H1 (cell line): ENCODE measurements around the gene FAM169A. TPM values are rescaled to one million over a fixed set of nuclear protein-coding genes. Genes with fewer than 3 reads are reported as not detected.

Source experiments
- CTCF ChIA-PET: fragments of 300-600 bp; sonication (Branson Sonifier 250); formaldehyde crosslinking; loops from one replicate; lab custom pipeline; 2021; ENCODE audit not compliant: partially characterized antibody; lab: Charles Lee
- POLR2A ChIA-PET: fragments of 300-600 bp; sonication (Branson Sonifier 250); formaldehyde crosslinking; loops from one replicate; lab custom pipeline; 2021; ENCODE audit warnings: inconsistent platforms; ENCODE audit not compliant: partially characterized antibody; lab: Charles Lee
- DNase-seq, 2 experiments: peaks; one replicate each; pipeline versions ENCODE4 v3.0.0 to v3.0.0-alpha.2; 2010 to 2022; ENCODE audit warnings: low spot score in 2 of 2, low read depth in 1 of 2, mixed read lengths in 1 of 2
- FAIRE-seq: peaks from 2 replicates; lab custom pipeline; 2011; peaks lifted over from hg19 to GRCh38; lab: Jason Lieb, UNC
- H2AFZ ChIP-seq: 2 replicates; pipeline ENCODE4 v1.8.1; 2012; ENCODE audit warnings: low read length, inconsistent platforms
- H2AK5ac ChIP-seq: 2 replicates; pipeline ENCODE4 v1.6.1; 2013; ENCODE audit warnings: low read depth, low read length
- H2BK120ac ChIP-seq: replicated peaks from 2 replicates; pipeline ENCODE3; 2013; ENCODE audit warnings: low read depth, low read length, inconsistent platforms
- H2BK12ac ChIP-seq: 2 replicates; pipeline ENCODE4 v1.6.1; 2013; ENCODE audit warnings: low read depth, low read length
- H2BK15ac ChIP-seq: 2 replicates; pipeline ENCODE4 v1.6.1; 2013; ENCODE audit warnings: low read length
- H2BK20ac ChIP-seq: 2 replicates; pipeline ENCODE4 v1.6.1; 2013; ENCODE audit warnings: low read length
- H2BK5ac ChIP-seq: 2 replicates; pipeline ENCODE4 v1.6.1; 2013; ENCODE audit warnings: low read depth, low read length
- H3K14ac ChIP-seq: 2 replicates; pipeline ENCODE4 v1.6.1; 2013; ENCODE audit warnings: inconsistent platforms; ENCODE audit not compliant: insufficient read length
- H3K18ac ChIP-seq: 2 replicates; pipeline ENCODE4 v1.6.1; 2013; ENCODE audit warnings: low read length; ENCODE audit errors: extremely low read depth
- H3K23ac ChIP-seq: 2 replicates; pipeline ENCODE4 v1.6.1; 2013; ENCODE audit warnings: inconsistent platforms; ENCODE audit not compliant: insufficient read length
- H3K23me2 ChIP-seq: 2 replicates; pipeline ENCODE4 v1.6.1; 2013; ENCODE audit warnings: low read depth, low read length
- H3K27ac ChIP-seq: 2 replicates; pipeline ENCODE4 v1.6.1; 2011; ENCODE audit warnings: low read depth, low read length, inconsistent platforms
- H3K27me3 ChIP-seq, 4 experiments: replicated peaks in 1 of 4; 1 replicate in 1 of 4; 2 replicates in 3 of 4; pipeline versions ENCODE4 v1.6.1 to v1.8.1; 2011 to 2013; ENCODE audit warnings: low read length in 3 of 4, mild to moderate bottlenecking in 3 of 4, inconsistent platforms in 2 of 4, mixed read lengths in 2 of 4, moderate library complexity in 1 of 4; ENCODE audit not compliant: control insufficient read depth in 3 of 4, insufficient read depth in 3 of 4; ENCODE audit errors: extremely low read depth in 1 of 4
- H3K36me3 ChIP-seq, 4 experiments: 2 replicates each; pipeline versions ENCODE4 v1.6.1 to v1.8.1; 2011 to 2013; ENCODE audit warnings: mild to moderate bottlenecking in 4 of 4, low read length in 3 of 4, moderate library complexity in 2 of 4, control low read depth in 1 of 4, inconsistent platforms in 1 of 4; ENCODE audit not compliant: insufficient read depth in 4 of 4, control insufficient read depth in 2 of 4
- H3K4ac ChIP-seq: replicated peaks from 2 replicates; pipeline ENCODE3; 2013; ENCODE audit warnings: low read length, low read depth, mixed read lengths, inconsistent platforms; ENCODE audit not compliant: insufficient read length
- H3K4me1 ChIP-seq, 4 experiments: replicated peaks in 1 of 4; 1 replicate in 1 of 4; 2 replicates in 3 of 4; pipeline versions ENCODE4 v1.6.1 to v1.8.1; 2011 to 2013; ENCODE audit warnings: low read length in 3 of 4, inconsistent platforms in 2 of 4, mixed read lengths in 1 of 4; ENCODE audit not compliant: insufficient read depth in 4 of 4, control insufficient read depth in 3 of 4
- H3K4me2 ChIP-seq, 2 experiments: 2 replicates each; pipeline versions ENCODE4 v1.6.1 to v1.8.1; 2011 to 2013; ENCODE audit warnings: low read depth in 2 of 2, low read length in 2 of 2, control low read depth in 1 of 2, inconsistent platforms in 1 of 2, mild to moderate bottlenecking in 1 of 2; ENCODE audit not compliant: insufficient read depth in 1 of 2
- H3K4me3 ChIP-seq, 4 experiments: fragments of 200-600, 300-600 bp in 1 of 4; sonication (generic), shearing (Covaris generic), sonication (Bioruptor Twin) in 1 of 4; 2 replicates each; pipeline versions ENCODE4 v1.5.1 to v1.8.1; 2011 to 2016; ENCODE audit warnings: low read length in 4 of 4, low read depth in 3 of 4, control low read depth in 2 of 4, inconsistent platforms in 2 of 4, mild to moderate bottlenecking in 2 of 4, mixed read lengths in 1 of 4, moderate library complexity in 1 of 4; ENCODE audit not compliant: insufficient read depth in 2 of 4; ENCODE audit errors: extremely low read depth in 1 of 4
- H3K56ac ChIP-seq: replicated peaks from 2 replicates; pipeline ENCODE3; 2013; ENCODE audit warnings: low read depth, mild to moderate bottlenecking, mixed read lengths, low read length, inconsistent platforms; ENCODE audit not compliant: insufficient read length
- H3K79me1 ChIP-seq: 2 replicates; pipeline ENCODE4 v1.6.1; 2013; ENCODE audit warnings: low read depth, low read length, control low read depth
- H3K79me2 ChIP-seq, 2 experiments: 2 replicates each; pipeline versions ENCODE4 v1.6.1 to v1.8.1; 2012 to 2013; ENCODE audit warnings: low read length in 2 of 2, mild to moderate bottlenecking in 2 of 2, inconsistent platforms in 1 of 2; ENCODE audit not compliant: insufficient read depth in 2 of 2, control insufficient read depth in 1 of 2
- H3K9ac ChIP-seq, 4 experiments: replicated peaks in 1 of 4; 1 replicate in 1 of 4; 2 replicates in 3 of 4; pipeline versions ENCODE4 v1.6.1 to v1.8.1; 2011 to 2013; ENCODE audit warnings: low read depth in 3 of 4, low read length in 3 of 4, control low read depth in 2 of 4, mild to moderate bottlenecking in 2 of 4, moderate library complexity in 2 of 4, inconsistent platforms in 1 of 4; ENCODE audit errors: extremely low read depth in 1 of 4
- H3K9me3 ChIP-seq, 2 experiments: 2 replicates each; pipeline versions ENCODE4 v1.6.1 to v1.8.1; 2012 to 2013; ENCODE audit warnings: mild to moderate bottlenecking in 2 of 2, moderate library complexity in 2 of 2, control low read depth in 1 of 2, inconsistent platforms in 1 of 2, low read depth in 1 of 2, low read length in 1 of 2, mixed read lengths in 1 of 2; ENCODE audit not compliant: insufficient read depth in 2 of 2
- H4K20me1 ChIP-seq, 2 experiments: replicated peaks in 1 of 2; 2 replicates each; pipeline versions ENCODE3 to v1.8.1; 2011 to 2013; ENCODE audit warnings: inconsistent platforms in 2 of 2, low read length in 2 of 2, mild to moderate bottlenecking in 1 of 2; ENCODE audit not compliant: insufficient read depth in 2 of 2, control insufficient read depth in 1 of 2
- H4K5ac ChIP-seq: 2 replicates; pipeline ENCODE4 v1.6.1; 2013; ENCODE audit warnings: low read length, low read depth, mixed read lengths, inconsistent platforms; ENCODE audit not compliant: insufficient read length
- H4K8ac ChIP-seq: 2 replicates; pipeline ENCODE4 v1.8.0; 2013; ENCODE audit warnings: mild to moderate bottlenecking, moderate library complexity, low read length, inconsistent platforms; ENCODE audit not compliant: insufficient read depth; ENCODE audit errors: extremely low read depth
- H4K91ac ChIP-seq: replicated peaks from 2 replicates; pipeline ENCODE3; 2013; ENCODE audit warnings: low read length, mixed read lengths, inconsistent platforms; ENCODE audit not compliant: insufficient read length
- CREB1 ChIP-seq: IDR thresholded peaks from 2 replicates; pipeline ENCODE4 v1.6.1; 2012; ENCODE audit warnings: inconsistent platforms
- E2F6 ChIP-seq: IDR thresholded peaks from 2 replicates; pipeline ENCODE4 v1.6.1; 2012; ENCODE audit warnings: inconsistent platforms
- FOSL1 ChIP-seq: IDR thresholded peaks from 2 replicates; pipeline ENCODE4 v1.6.1; 2011; ENCODE audit warnings: mild to moderate bottlenecking, low read depth, low read length, moderate library complexity; ENCODE audit not compliant: insufficient read depth
- GABPA ChIP-seq: IDR thresholded peaks from 2 replicates; pipeline ENCODE4 v1.6.1; 2011; ENCODE audit warnings: mild to moderate bottlenecking, low read length, moderate library complexity, borderline replicate concordance; ENCODE audit not compliant: insufficient read depth
- NANOG ChIP-seq: IDR thresholded peaks from 2 replicates; pipeline ENCODE4 v1.6.1; 2011; ENCODE audit warnings: low read length, low read depth, mild to moderate bottlenecking, inconsistent platforms; ENCODE audit not compliant: insufficient read depth, poor library complexity, severe bottlenecking
- POLR2AphosphoS5 ChIP-seq: IDR thresholded peaks from 2 replicates; pipeline ENCODE4 v1.6.1; 2011; ENCODE audit warnings: low read depth, low read length
- SAP30 ChIP-seq: fragments of 300-600 bp; sonication (generic); IDR thresholded peaks from 2 replicates; pipeline ENCODE4 v1.7.1; 2012; ENCODE audit warnings: low read length, moderate library complexity, mild to moderate bottlenecking, inconsistent platforms; ENCODE audit not compliant: insufficient read depth, insufficient replicate concordance
- SIX5 ChIP-seq: IDR thresholded peaks from 2 replicates; pipeline ENCODE4 v1.6.1; 2011; ENCODE audit warnings: mild to moderate bottlenecking, low read depth, low read length
- SP2 ChIP-seq: IDR thresholded peaks from 2 replicates; pipeline ENCODE4 v1.6.1; 2012; ENCODE audit warnings: mild to moderate bottlenecking, low read length, inconsistent platforms
- TAF7 ChIP-seq: optimal IDR thresholded peaks from 2 replicates; pipeline ENCODE3; 2011; ENCODE audit warnings: low read depth, mild to moderate bottlenecking, inconsistent platforms, low read length, moderate library complexity, borderline replicate concordance
- TBP ChIP-seq: IDR thresholded peaks from 2 replicates; pipeline ENCODE4 v1.6.1; 2011; ENCODE audit warnings: low read depth, low read length, improper control_type of control experiment
- YY1 ChIP-seq: IDR thresholded peaks from 2 replicates; pipeline ENCODE4 v1.6.1; 2011; ENCODE audit warnings: low read depth, mild to moderate bottlenecking, low read length
- WGBS, 2 experiments: shearing (Covaris generic) in 1 of 2; methylation state at CpG; one replicate each; pipeline versions ENCODE4 v1.1.6 to v1.1.7; 2013 to 2015; ENCODE audit warnings: low lambda C conversion rate in 2 of 2, mixed read lengths in 2 of 2, inconsistent platforms in 1 of 2, low coverage in 1 of 2, missing lambda C conversion rate in 1 of 2; ENCODE audit not compliant: insufficient replicate concordance in 2 of 2, insufficient coverage in 1 of 2, insufficient read length in 1 of 2; ENCODE audit errors: extremely low coverage in 1 of 2, missing lambda C conversion rate in 1 of 2; 5-methylcytosine and 5-hydroxymethylcytosine counted together
- polyA plus RNA-seq, 7 experiments: library from polyadenylated mRNA; depleted of rRNA in 3 of 7; stranded (reverse) in 5 of 7; unstranded in 2 of 7; fragments of >200 nt in 5 of 7; fragments of 200-250 nt in 2 of 7; gene quantifications; 1 replicate in 5 of 7; 2 replicates in 1 of 7; 4 replicates in 1 of 7; pipeline versions ENCODE4 v1.2.1 to v1.2.3, GENCODE V29; 2011 to 2013; ENCODE audit warnings: missing spikeins in 2 of 7, mixed read lengths in 2 of 7
- total RNA-seq: library from RNA; stranded (reverse); fragmentation: NEBNext Ultra II Directional; extraction: Animal tissue kit (Norgen Biotek cat#: 25700); gene quantifications from 2 replicates; pipeline ENCODE4 v1.2.1, GENCODE V29; 2021

The FAM169A gene
- total and polyA plus RNA-seq, 2 of the 8 experiments (the other 6 are each of a cell fraction or from before 2014, with no cell fraction given): 12.6 to 83.1 TPM

DNA sequence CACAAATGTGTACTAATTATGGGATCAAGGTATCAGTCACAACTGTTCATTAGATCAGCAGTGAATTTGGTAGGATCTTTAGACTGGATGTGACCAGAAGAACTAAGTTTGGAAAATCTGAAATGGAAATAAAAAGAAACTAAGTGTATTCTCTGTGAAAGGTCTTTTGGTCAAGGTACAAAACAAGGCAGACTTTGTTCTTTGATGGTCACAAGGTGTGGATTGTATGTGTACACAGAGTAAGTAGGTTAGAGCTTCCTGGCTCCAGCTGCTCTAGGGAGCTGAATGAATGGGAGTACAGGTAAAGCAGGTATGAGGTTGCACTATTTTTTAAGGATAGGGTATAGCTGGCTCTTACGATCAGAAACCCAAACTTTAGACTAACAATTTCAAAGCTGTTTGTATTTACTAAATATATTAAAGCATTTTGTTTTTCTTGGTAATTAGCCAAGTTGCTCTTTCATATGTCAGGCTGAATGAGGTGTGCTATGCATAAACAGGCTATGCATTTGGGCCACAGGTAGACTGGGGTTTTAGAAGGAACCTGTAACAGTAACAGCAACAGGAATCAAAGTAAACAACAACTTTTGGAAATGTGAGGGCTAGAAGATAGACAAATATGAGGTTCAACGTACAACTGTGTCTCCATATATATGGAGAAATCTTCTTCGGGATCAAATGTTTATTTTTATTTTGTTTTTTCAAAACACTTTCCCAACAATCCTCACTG lies 32.5 kb downstream of the FAM169A start:
- H3K4me2 ChIP-seq: 0 out of 4 replicates have a peak overlapping the region, but pooled peaks of 1 of the 2 experiments have one; percentile 17
- CTCF ChIA-PET: interaction anchor here (0.7 to 0.8 kb wide), 2 partner anchors 9 to 13 kb away, joined by 3 read pairs; no protein-coding TSS in a partner anchor
- H4K91ac ChIP-seq: no peak overlapping the region
- H3K23me2 ChIP-seq: no peaks in the 10 kb centered on the region
- no peak for DNase-seq
- H3K79me1 ChIP-seq: no peaks in the 10 kb centered on the region
- H2AK5ac ChIP-seq: no peak overlapping the region
- peaks cover 0 to 81% of the 10 kb centered on the region in 2 experiments; a peak in 2 of 4 replicates for H3K79me2 ChIP-seq
- no peak overlapping the region for H3K18ac ChIP-seq
- H3K14ac ChIP-seq: no peak overlapping the region
- H2BK15ac ChIP-seq: no peak overlapping the region
- H3K36me3 ChIP-seq: peaks cover 0 to 55% (median 18%) of the 10 kb centered on the region in 4 experiments; a peak in 5 of 8 replicates
- TF ChIP-seq YY1 (no peak), TBP (no peak), SAP30 (no peak), SIX5 (no peak), POLR2AphosphoS5 (no peak), SP2 (no peak), NANOG (no peak), E2F6 (no peak), CREB1 (no peak), TAF7 (no peak), GABPA (no peak), FOSL1 (no peak)
- TF ChIP-seq, all 59 proteins: peak for 0
- no peak overlapping the region for H3K56ac ChIP-seq
- no peak overlapping the region for H2BK5ac ChIP-seq
- peaks cover 0 to 5% of the 10 kb centered on the region in 2 experiments for H4K20me1 ChIP-seq
- 0 out of 2 replicates have a peak overlapping the region, but pooled peaks have one; percentile 34 for H3K27ac ChIP-seq
- H3K27me3 ChIP-seq: no peaks in the 10 kb centered on the region
- no peak overlapping the region for H3K9ac ChIP-seq
- no peak overlapping the region for H3K4ac ChIP-seq
- H3K4me1 ChIP-seq: peaks cover 0 to 3% (median 0%) of the 10 kb centered on the region in 4 experiments; a peak in 2 of 7 replicates
- H3K9me3 ChIP-seq: no peaks in the 10 kb centered on the region
- POLR2A ChIA-PET: interaction anchor here (0.6 to 0.9 kb wide), 2 partner anchors 8 to 27 kb away, joined by 3 read pairs; no protein-coding TSS in a partner anchor
- no peak overlapping the region for H4K8ac ChIP-seq
- H4K5ac ChIP-seq: no peak overlapping the region
- no peak overlapping the region for H2AFZ ChIP-seq
- WGBS, 2 experiments: 90% methylated on average over 3 of the region's 3 CpGs; no CpG with 5 or more reads in 1 of the 2 experiments
- no peak overlapping the region for H2BK12ac ChIP-seq
- H3K4me3 ChIP-seq: no peak overlapping the region
- H2BK20ac ChIP-seq: no peak overlapping the region
- H2BK120ac ChIP-seq: no peak overlapping the region
- H3K23ac ChIP-seq: no peak overlapping the region
- FAIRE-seq: no peak
